MM.1S (cell line): ENCODE data around the gene ABHD16A.

Source experiments
- CTCF ChIP-seq: fragments of 300-600 bp; sonication (generic); IDR thresholded peaks from 2 replicates; pipeline ENCODE4 v1.5.1; 2016; ENCODE audit warnings: antibody characterized with exemption, low read length, mixed read lengths
- EZH2 ChIP-seq: fragments of 300-600 bp; sonication (generic); optimal IDR thresholded peaks from 2 replicates; pipeline ENCODE3; 2017; ENCODE audit warnings: low read depth, mild to moderate bottlenecking, antibody characterized with exemption, low read length, mixed read lengths
- EZH2phosphoT487 ChIP-seq: fragments of 300-600 bp; sonication (generic); IDR thresholded peaks from 2 replicates; pipeline ENCODE4 v1.6.1; 2018; ENCODE audit warnings: antibody characterized with exemption, low read length

GRCh38 chr6:31643818-31644454 is 59.2 kb downstream of the ABHD16A start:
- no peak for TF ChIP-seq CTCF
- TF ChIP-seq EZH2 = no peak
- TF ChIP-seq EZH2phosphoT487 = no peak
